ENCODE measurements around the gene KRT20.
"Not testable (repeated sequence)": the region's sequence is repeated elsewhere in the genome, so short reads cannot be mapped to it uniquely, and the experiment has no call there.

GRCh38 chr17:40917116-40917515 lies 32.1 kb upstream of the KRT20 start:
- not testable (repeated sequence) for TF ChIP-seq CTCF, POLR2A (IDR thresholded peaks at IDR 0.05)

Measured in lower leg skin (tissue), 3 donors.